Aorta (tissue), 5 donors: ENCODE results near the gene GPR107. TPM values are rescaled to one million over a fixed set of nuclear protein-coding genes. Genes with fewer than 3 reads are reported as not detected.
A peak's percentile ranks its signal among the peaks of the same experiment; 100 is the strongest.

ENCODE experiments used
- ATAC-seq: fragments of 200-7000 bp; cut with Tn5 transposase; one replicate; pipeline ENCODE4 v1.9.1; 2022; ENCODE audit warnings: moderate library complexity; ENCODE audit not compliant: low FRiP score
- DNase-seq, 2 donors: peaks; one replicate each; pipeline ENCODE4 v3.0.0-alpha.2; 2020
- H3K27ac ChIP-seq, 2 donors: one replicate each; pipeline ENCODE4 v1.5.1; 2013; ENCODE audit warnings: low read length in 2 of 2, mild to moderate bottlenecking in 2 of 2, moderate library complexity in 2 of 2, control low read depth in 1 of 2, inconsistent platforms in 1 of 2, low read depth in 1 of 2
- H3K27me3 ChIP-seq, 2 donors: one replicate each; pipeline ENCODE4 v1.6.1; 2013; ENCODE audit warnings: control low read depth in 1 of 2, low read length in 1 of 2, mild to moderate bottlenecking in 1 of 2, moderate library complexity in 1 of 2; ENCODE audit not compliant: insufficient read depth in 2 of 2, control insufficient read depth in 1 of 2
- H3K36me3 ChIP-seq, 2 donors: one replicate each; pipeline ENCODE4 v1.6.1; 2013; ENCODE audit warnings: control low read depth in 1 of 2, low read length in 1 of 2, mild to moderate bottlenecking in 1 of 2; ENCODE audit not compliant: insufficient read depth in 2 of 2, control insufficient read depth in 1 of 2
- H3K4me1 ChIP-seq, 2 donors: one replicate each; pipeline ENCODE4 v1.6.1; 2013; ENCODE audit warnings: low read length in 2 of 2, control low read depth in 1 of 2, mild to moderate bottlenecking in 1 of 2, moderate library complexity in 1 of 2; ENCODE audit not compliant: insufficient read depth in 2 of 2, control insufficient read depth in 1 of 2
- H3K4me3 ChIP-seq, 2 donors: one replicate each; pipeline ENCODE4 v1.5.1; 2013; ENCODE audit warnings: low read length in 2 of 2, control low read depth in 1 of 2, mild to moderate bottlenecking in 1 of 2
- H3K9me3 ChIP-seq: one replicate; pipeline ENCODE4 v1.6.1; 2013; ENCODE audit warnings: mild to moderate bottlenecking, low read length; ENCODE audit not compliant: control insufficient read depth
- WGBS, 2 donors: extraction: QIAGEN DNeasy Blood & Tissue Kit; methylation state at CpG; one replicate each; pipeline ENCODE4 v1.1.7; 2013; 5-methylcytosine and 5-hydroxymethylcytosine counted together
- intact Hi-C, 2 donors: fragments of 100-400 bp; cut with DNase I; formaldehyde crosslinking; loops; one replicate each; pipeline versions ENCODE4 v1.14.2 to v1.15.0; 2022
- polyA plus RNA-seq, 2 donors: library from polyadenylated mRNA; stranded (reverse); fragments of 200-250 nt; gene quantifications; one replicate each; pipeline ENCODE4 v1.2.3, GENCODE V29; 2013
- total RNA-seq, 2 donors: library from RNA; stranded (reverse); fragmentation: NEBNext Ultra II Directional; extraction: Animal tissue kit (Norgen Biotek cat#: 25700); gene quantifications; one replicate each; pipeline ENCODE4 v1.2.1, GENCODE V29; 2021
- donor health status: healthy with polysubstance abuse.
- donor health status: Bipolar disorder and iron deficiency.
- donor health status: DM: no; HTN: no; CAD: no.
- donor health status: DM: no; HTN: no; CAD: no.
- donor health status: DM: yes; HTN: yes; CAD: no.

GPR107 gene
- total and polyA plus RNA-seq, 4 donors: 7.4 to 48.2 (median 35.1) TPM

GRCh38 chr9:130116346-130116745 lies 62.6 kb downstream of the GPR107 start:
- no peak for ATAC-seq
- no peak overlapping the region for H3K27ac ChIP-seq
- no peaks in the 10 kb centered on the region for H3K27me3 ChIP-seq
- H3K4me1 ChIP-seq: no peaks in the 10 kb centered on the region
- intact Hi-C loops: loop anchor here (5.0 kb wide), 2 partner anchors 36 to 41 kb away; no protein-coding TSS in a partner anchor
- DNase-seq: no peak
- H3K9me3 ChIP-seq: no peaks in the 10 kb centered on the region
- H3K36me3 ChIP-seq: peaks cover 0 to 3% of the 10 kb centered on the region in 2 donors
- 92 to 95% methylated on average over 9 of the region's 9 CpGs for WGBS, 2 donors
- no peak overlapping the region for H3K4me3 ChIP-seq

GRCh38 chr9:130117376-130117775 lies 63.7 kb downstream of the GPR107 start:
- DNase-seq (no peak), ATAC-seq (no peak)
- intact Hi-C loops: loop anchor here (5.0 kb wide), 2 partner anchors 35 to 40 kb away; no protein-coding TSS in a partner anchor
- Histone ChIP-seq H3K27ac (peak overlapping the region in 1 of 2 donors; percentile 23), H3K4me1 (no peaks in the 10 kb centered on the region), H3K36me3 (peaks cover 0 to 4% of the 10 kb centered on the region in 2 donors), H3K27me3 (no peaks in the 10 kb centered on the region), H3K9me3 (no peaks in the 10 kb centered on the region), H3K4me3 (no peak overlapping the region)
- 87 to 92% methylated on average over 9 of the region's 9 CpGs for WGBS, 2 donors

GRCh38 chr9:130117816-130118632 lies 64.3 kb downstream of the GPR107 start:
- intact Hi-C loops: loop anchor here (5.0 kb wide), 2 partner anchors 34 to 39 kb away; no protein-coding TSS in a partner anchor
- Histone ChIP-seq H3K9me3 (no peaks in the 10 kb centered on the region), H3K4me1 (no peaks in the 10 kb centered on the region), H3K27ac (no peak overlapping the region), H3K36me3 (peaks cover 0 to 6% of the 10 kb centered on the region in 2 donors), H3K27me3 (no peaks in the 10 kb centered on the region), H3K4me3 (no peak overlapping the region)
- DNase-seq (peak in 1 of 2 donors; percentile 69), ATAC-seq (peak; percentile 44)
- WGBS, 2 donors: 37 to 40% methylated on average over 11 of the region's 11 CpGs

- Histone ChIP-seq H3K27ac (no peak overlapping the region), H3K9me3 (no peaks in the 10 kb centered on the region), H3K36me3 (peaks cover 0 to 6% of the 10 kb centered on the region in 2 donors), H3K4me3 (no peak overlapping the region), H3K27me3 (no peaks in the 10 kb centered on the region), H3K4me1 (no peaks in the 10 kb centered on the region)
- intact Hi-C loops: loop anchor here (5.0 kb wide), 2 partner anchors 33 to 38 kb away; no protein-coding TSS in a partner anchor
- ATAC-seq (no peak), DNase-seq (no peak)
- WGBS, 2 donors: 86 to 87% methylated on average over 17 of the region's 17 CpGs
Measured at GRCh38 chr9:130118841-130119518, 65.3 kb downstream of the GPR107 start.

GRCh38 chr9:130119519-130120298 lies 66.0 kb downstream of the GPR107 start:
- no peak overlapping the region for H3K4me3 ChIP-seq
- H3K4me1 ChIP-seq: no peaks in the 10 kb centered on the region
- H3K36me3 ChIP-seq: peaks cover 0 to 6% of the 10 kb centered on the region in 2 donors
- WGBS, 2 donors: 72 to 80% methylated on average over 14 of the region's 14 CpGs
- no peaks in the 10 kb centered on the region for H3K9me3 ChIP-seq
- intact Hi-C loops: loop anchor here (5.0 kb wide), 2 partner anchors 33 to 38 kb away; no protein-coding TSS in a partner anchor
- H3K27me3 ChIP-seq: no peaks in the 10 kb centered on the region
- no peak overlapping the region for H3K27ac ChIP-seq
- no peak for DNase-seq
- ATAC-seq: no peak

DNA sequence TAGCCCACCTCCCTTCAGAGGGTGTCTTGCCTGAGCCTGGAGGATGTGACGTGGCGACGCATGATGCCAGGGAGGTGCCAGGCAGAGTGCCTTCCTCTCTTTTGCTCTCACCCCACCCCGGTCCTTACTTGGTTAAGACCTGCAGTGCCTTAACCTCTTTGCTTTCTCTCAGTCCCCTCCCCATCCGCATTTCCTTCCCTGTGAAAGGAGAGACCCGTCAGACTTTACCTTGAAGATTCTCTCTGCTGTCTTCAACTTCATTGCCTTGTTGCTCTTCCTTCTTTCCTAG lies 66.5 kb downstream of the GPR107 start:
- H3K27ac ChIP-seq: no peak overlapping the region

GRCh38 chr9:130120832-130121231 lies 67.1 kb downstream of the GPR107 start:
- Histone ChIP-seq H3K4me3 (no peak overlapping the region), H3K36me3 (peaks cover 0 to 6% of the 10 kb centered on the region in 2 donors), H3K27me3 (no peaks in the 10 kb centered on the region), H3K27ac (no peak overlapping the region), H3K4me1 (no peaks in the 10 kb centered on the region), H3K9me3 (no peaks in the 10 kb centered on the region)
- WGBS, 2 donors: 66 to 71% methylated on average over 9 of the region's 9 CpGs
- intact Hi-C loops: no loop called here
- no peak for DNase-seq
- no peak for ATAC-seq

More for the DNA sequence above, 66.5 kb downstream of the GPR107 start:
- Histone ChIP-seq H3K27me3 (no peaks in the 10 kb centered on the region), H3K36me3 (peaks cover 0 to 6% of the 10 kb centered on the region in 2 donors), H3K4me1 (no peaks in the 10 kb centered on the region), H3K9me3 (no peaks in the 10 kb centered on the region), H3K4me3 (no peak overlapping the region)
- 75 to 80% methylated on average over 6 of the region's 6 CpGs for WGBS, 2 donors
- ATAC-seq (no peak), DNase-seq (no peak)
- intact Hi-C loops: no loop called here

GRCh38 chr9:130122456-130122855 lies 68.8 kb downstream of the GPR107 start:
- H3K36me3 ChIP-seq: peaks cover 0 to 8% of the 10 kb centered on the region in 2 donors
- DNase-seq: no peak
- intact Hi-C loops: no loop called here
- 86 to 87% methylated on average over 7 of the region's 7 CpGs for WGBS, 2 donors
- no peaks in the 10 kb centered on the region for H3K27me3 ChIP-seq
- H3K4me1 ChIP-seq: no peaks in the 10 kb centered on the region
- H3K9me3 ChIP-seq: no peaks in the 10 kb centered on the region
- H3K27ac ChIP-seq: no peak overlapping the region
- no peak for ATAC-seq
- no peak overlapping the region for H3K4me3 ChIP-seq
